Activated CD8-positive, alpha-beta memory T cell treated with anti-CD3 and anti-CD28 coated beads for 36 hours (primary cell): Measurements from ENCODE around the gene OTOGL. TPM values are rescaled to one million over a fixed set of nuclear protein-coding genes. Genes with fewer than 3 reads are reported as not detected.
"Not testable (repeated sequence)": the region's sequence is repeated elsewhere in the genome, so short reads cannot be mapped to it uniquely, and the experiment has no call there.

ENCODE experiments used
- CTCF ChIA-PET: fragments of 350-600 bp; sonication (Branson Sonifier 250); formaldehyde crosslinking; loops from one replicate; lab custom pipeline; 2021; ENCODE audit warnings: antibody characterized with exemption; lab: Charles Lee
- POLR2A ChIA-PET: fragments of 350-600 bp; sonication (Branson Sonifier 250); formaldehyde crosslinking; loops from one replicate; lab custom pipeline; 2021; ENCODE audit warnings: antibody characterized with exemption; lab: Charles Lee
- total RNA-seq, 2 experiments: library from RNA; stranded (reverse); gene quantifications; one replicate each; pipeline ENCODE4 v1.2.3, GENCODE V29; 2021

OTOGL gene
- total RNA-seq, 2 experiments from 2014 or later, result not detected

DNA sequence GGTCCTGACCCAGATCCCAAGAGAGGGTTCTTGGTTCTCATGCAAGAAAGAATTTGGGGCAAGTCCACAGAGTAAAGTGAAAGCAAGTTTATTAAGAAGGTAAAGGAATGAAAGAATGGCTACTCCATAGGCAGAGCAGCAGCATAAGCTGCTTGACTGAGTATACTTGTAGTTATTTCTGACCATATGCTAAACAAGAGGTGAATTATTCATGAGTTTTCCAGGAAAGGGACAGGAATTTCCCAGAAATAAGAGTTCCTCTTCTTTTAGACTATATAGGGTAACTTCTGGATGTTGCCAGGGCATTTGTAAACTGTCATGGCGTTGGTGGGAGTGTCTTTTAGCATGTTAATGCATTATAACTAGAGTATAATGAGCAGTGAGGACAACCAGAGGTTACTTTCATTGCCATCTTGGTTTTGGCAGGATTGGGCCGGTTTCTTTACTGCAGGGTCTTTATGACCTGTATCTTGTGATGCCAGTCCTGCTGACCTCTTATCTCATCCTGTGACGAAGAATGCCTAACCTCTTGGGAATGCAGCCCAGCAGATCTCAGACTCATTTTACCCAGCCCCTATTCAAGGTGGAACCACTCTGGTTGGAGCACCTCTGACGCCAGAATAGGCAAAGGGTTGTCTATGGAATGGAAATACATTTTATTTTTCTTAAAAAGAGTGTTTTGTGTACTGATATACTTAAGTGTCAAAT, 113.8 kb downstream of the OTOGL start:
- POLR2A ChIA-PET, result no interaction called here
- CTCF ChIA-PET, result no interaction called here

DNA sequence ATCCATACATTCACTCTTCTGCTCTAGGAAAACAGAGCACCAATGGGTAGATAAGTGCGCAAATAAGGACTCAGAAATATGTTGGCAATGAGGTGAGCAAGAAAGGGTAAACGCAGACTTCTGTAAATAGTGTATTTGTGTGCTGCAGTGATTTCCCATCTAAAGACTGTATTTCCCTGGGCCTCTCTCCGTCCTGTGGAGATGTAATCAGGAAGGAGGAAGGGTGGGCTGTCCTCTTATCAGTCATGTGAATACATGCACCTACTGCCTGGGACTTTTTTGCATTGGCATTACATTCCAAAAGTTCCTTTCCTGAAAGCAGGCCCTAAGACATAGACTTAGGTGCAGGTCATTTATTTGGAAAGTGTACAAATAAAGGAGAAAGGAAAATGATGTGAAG, 114.5 kb downstream of the OTOGL start:
- POLR2A ChIA-PET, result no interaction called here

DNA sequence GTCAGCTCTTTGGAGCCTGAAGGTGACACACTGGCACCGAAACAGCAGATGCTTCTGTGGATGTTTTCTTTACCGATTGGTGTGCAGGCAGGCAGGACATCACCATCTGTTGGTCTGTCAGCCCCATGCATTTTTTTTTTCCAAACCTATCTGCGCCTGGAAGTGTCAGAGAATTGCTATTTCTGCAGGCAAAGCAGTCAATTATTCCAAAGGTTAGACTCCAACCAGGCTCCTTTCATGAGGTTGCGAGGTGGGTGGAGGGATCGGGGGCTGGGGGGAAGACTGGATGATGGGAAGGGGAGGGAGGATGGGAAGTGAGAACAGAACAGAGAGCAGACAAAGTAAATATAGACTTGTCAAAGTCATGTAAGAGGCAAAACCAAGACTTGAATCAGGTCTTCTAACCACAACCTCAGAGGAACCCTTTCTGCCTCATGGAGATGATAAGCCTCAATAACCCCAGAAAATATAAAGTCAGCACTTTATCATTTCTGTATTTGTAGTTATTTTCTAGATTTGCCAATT, 117.7 kb downstream of the OTOGL start:
- CTCF ChIA-PET, result interaction anchor here (0.6 kb wide), 1 partner anchor 101 kb away, joined by 4 read pairs; no protein-coding TSS in a partner anchor
- POLR2A ChIA-PET, result no interaction called here

More for the DNA sequence above, 114.5 kb downstream of the OTOGL start:
- CTCF ChIA-PET, result no interaction called here

DNA sequence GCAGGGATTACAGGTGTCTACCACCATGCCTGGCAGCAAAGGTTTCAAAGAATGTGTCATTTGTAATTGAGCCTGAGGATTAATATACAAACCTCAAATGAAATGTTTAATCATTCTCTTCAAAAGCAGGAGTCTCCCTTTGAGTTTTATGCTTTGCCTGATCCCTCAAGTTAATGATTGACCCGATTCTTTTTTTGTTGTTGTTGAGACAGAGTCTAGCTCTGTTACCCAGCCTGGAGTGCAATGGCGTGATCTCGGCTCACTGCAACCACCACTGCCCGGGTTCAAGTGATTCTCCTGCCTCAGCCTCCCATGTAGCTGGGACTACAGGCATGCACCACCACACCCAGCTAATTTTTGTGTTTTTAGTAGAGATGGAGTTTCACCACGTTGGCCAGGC, 119.6 kb downstream of the OTOGL start:
- POLR2A ChIA-PET, result not testable (repeated sequence)
- CTCF ChIA-PET, result interaction anchor here (0.7 kb wide), 1 partner anchor 1464 kb away, joined by 3 read pairs; no protein-coding TSS in a partner anchor

DNA sequence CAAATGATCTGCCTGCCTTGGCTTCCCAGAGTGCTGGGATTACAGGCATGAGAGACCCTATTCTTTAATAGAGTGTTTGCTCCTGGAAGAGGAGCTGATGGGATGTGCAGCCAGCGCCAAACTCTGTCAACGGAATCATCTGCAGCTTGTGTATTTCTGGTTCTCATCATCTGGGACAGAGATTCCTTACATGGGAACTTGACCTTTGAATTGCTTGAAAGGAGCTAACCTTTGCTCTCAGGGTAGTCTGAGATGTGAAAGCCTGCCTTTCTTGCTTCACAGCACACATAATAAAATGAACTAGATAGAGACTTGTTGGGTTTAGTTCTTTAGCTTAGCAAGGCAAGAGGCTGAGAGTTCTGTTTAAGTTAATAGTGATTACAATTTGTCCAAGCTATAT, 120.0 kb downstream of the OTOGL start:
- POLR2A ChIA-PET, result no interaction called here
- CTCF ChIA-PET, result no interaction called here

DNA sequence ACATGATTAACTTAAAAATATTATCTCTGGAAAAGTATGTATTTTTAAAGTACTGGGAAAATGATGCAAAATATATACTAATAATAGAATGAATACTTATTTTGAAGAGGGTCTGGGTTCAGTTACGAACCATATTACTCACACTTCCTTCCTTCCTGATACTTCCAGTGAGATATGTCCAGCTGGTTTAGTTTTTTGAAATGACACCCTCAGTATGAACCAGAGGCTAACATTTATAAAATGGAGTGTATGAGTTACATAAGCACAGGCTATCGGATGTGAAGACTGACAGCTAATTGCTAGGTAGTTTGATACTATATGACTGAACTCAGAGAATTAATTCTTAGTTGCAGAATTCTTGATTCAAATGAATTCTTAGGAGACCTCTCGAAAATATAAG, 122.9 kb downstream of the OTOGL start:
- POLR2A ChIA-PET, result no interaction called here
- CTCF ChIA-PET, result no interaction called here

DNA sequence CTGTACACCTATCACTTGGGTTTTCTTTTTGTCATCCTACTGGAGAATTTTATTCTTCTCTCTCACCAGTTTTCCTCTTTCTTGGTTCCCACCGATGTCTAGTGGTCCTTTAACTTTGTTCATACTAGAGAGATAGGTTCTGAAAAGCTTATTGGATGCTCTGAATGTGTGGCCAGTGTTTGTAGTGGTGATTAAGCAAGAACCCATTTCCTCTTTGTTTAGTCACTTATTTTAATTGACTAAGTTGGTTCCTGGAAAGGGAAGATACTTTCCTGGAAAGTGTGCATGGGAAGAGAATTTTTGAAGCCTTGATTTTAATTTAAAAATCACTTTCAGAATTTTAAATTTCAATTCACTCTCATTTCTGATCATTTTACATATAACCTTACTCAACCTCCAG, 127.2 kb downstream of the OTOGL start:
- POLR2A ChIA-PET, result no interaction called here
- CTCF ChIA-PET, result no interaction called here

DNA sequence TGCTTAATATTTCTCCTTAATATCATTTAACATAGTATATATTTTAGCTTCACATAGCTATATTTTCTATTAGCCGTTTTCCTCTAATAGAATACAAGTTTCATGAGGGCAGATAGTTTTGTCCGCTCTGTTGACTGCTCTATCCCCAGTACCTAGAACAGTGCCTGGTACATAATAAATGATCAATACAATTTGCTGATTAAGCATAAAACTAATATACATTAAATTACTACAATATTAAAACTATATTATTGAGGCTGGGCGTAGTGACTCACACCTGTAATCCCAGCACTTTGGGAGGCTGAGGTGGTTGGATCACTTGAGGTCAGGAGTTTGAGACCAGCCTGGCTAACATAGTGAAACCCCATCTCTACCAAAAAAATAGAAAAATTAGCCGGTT, 128.6 kb downstream of the OTOGL start:
- CTCF ChIA-PET, POLR2A ChIA-PET: not testable (repeated sequence)

DNA sequence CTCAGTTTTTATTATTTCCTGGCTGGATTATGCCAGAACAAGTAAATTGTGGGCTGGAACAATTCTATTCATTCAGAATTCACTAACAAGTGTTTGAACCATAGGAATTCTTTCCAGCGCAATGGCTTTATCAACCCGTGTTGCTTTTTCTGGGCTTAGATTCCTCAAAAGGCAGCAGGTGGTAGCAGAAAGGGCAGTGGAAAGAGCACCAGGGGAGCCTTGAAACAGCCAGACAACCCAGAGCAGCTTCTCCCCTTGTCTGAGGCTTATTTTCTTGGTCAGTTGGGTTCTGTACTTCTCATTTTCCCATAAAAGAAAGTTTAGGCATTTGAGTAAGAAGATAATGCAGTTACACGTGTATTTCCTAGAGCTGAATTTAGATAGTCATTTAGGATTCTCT, 130.7 kb downstream of the OTOGL start:
- POLR2A ChIA-PET, result no interaction called here
- CTCF ChIA-PET, result no interaction called here

DNA sequence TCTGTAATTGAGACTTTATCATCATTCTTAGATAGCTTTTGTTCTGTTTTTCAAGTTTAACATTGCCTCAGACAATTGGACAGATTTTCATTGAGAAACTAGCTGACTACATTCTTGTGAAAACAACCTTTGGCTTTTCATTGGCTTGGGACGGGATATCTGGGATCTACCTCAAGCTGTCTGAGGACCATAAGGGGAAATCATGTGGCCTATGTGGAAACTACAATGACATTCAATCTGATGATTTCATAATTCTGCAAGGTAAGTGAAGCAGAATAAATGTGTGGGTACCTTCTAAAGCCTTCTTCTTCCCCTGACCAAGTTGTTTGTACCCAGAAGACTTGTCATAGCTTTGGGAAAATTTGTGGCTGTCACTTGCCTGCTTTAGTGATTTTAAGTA, 133.5 kb downstream of the OTOGL start:
- CTCF ChIA-PET, result no interaction called here
- POLR2A ChIA-PET, result no interaction called here

DNA sequence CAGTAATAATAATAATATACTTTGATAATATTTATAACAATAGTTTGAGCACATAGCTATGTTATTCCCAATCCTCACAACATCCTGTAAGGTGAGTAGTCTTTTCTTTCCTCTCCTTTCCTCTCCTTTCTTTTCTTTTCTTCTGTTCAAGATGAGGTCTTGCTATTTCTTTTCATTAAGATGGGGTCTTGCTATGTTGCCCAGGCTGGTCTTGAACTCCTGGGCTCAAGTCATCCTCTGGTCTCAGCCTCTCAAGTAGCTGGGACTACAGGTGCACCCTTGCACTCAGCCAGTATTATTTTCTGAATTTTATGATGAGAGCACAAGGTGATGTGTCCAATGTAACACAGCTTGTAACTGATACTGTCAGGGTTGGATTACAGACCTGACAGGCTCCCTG, 134.6 kb downstream of the OTOGL start:
- POLR2A ChIA-PET, result no interaction called here
- CTCF ChIA-PET, result no interaction called here

DNA sequence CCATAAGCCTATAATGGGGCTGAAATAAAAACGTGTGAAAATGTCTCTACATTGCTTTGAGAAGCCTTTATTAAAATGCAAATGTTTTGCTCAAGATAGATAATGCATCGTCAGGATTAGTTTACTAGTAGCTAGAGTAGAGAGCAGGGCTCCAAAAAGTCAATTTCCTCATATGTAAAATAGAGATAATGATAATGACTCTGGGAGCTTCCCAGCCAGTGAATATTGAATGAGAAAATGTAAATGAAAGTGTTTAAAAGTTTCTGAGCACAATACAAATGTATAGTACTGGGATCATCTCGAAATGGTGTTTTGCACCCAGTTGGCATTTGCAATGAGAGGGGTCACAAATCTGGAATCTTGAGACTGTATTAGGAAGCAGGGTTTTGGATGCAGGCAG, 135.3 kb downstream of the OTOGL start:
- POLR2A ChIA-PET, result no interaction called here
- CTCF ChIA-PET, result no interaction called here

DNA sequence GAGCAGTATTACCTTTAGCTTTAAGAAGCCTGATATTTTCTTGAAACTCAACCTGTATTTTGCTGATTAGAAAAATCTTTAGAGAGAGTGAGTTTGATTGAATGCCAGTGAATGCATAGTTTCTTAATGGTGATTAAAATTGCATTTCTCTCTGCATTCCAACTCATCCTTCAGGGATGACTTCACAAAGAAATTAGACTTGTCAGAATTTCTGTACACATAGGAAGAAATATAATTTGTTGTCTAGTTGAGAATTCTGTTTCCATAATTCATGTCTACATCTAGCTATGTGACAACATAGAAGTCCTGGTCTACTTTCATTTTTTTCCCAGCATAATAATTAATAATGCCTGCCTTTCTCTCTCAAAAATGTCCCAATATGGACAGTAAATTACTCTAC, 136.6 kb downstream of the OTOGL start:
- ChIA-PET POLR2A (no interaction called here), CTCF (no interaction called here)

DNA sequence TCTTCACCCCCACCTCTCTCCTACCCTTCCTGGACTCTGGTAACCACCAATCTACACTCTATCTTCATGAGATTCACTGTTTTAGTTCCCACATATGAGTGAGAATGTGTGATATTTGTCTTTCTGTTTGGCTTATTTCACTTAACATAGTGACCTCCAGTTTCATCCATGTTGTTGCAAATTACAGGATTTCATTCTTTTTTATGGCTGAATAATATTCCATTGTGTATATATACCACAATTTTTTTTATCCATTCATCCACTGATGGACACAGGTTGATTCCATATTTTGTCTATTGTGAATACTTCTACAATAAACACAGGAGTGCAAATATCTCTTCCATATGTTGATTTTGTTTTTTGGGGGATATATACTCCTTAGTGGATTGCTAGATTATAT, 140.5 kb downstream of the OTOGL start:
- ChIA-PET POLR2A (no interaction called here), CTCF (no interaction called here)

DNA sequence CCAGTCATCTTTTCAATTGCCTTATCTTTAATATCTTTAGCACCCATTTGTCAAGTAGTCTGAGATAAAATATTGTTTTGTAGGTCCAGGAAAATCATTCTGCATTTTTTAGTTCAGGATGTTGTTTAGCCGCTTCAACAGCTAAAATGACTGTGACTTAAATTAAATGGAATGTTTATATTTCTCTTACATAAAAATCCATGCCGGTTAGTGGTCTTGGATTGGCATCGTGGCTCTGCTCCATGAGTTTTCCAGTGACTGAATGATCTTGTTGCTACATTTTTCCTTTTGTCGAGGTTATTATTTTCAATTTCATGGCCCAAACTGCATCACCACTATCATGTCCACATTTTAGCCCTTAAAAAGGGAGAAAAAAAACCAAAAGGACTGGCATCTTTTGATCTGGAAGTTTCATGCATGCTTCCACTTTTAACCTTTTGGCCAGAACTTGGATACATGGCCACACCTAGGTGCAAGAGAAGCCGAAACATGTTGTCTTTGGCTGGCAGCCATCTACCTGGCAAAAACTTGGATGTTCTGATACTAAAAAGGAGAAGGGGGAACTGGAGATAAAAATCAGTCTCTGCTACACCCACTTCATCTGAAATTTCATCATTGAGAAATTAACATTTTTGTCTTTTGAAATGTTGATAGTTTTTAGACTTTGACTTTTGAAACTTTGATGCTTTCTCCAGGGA, 142.4 kb downstream of the OTOGL start:
- ChIA-PET POLR2A (no interaction called here), CTCF (interaction anchor here (0.5 kb wide), 1 partner anchor 713 kb away, joined by 5 read pairs; no protein-coding TSS in a partner anchor)

DNA sequence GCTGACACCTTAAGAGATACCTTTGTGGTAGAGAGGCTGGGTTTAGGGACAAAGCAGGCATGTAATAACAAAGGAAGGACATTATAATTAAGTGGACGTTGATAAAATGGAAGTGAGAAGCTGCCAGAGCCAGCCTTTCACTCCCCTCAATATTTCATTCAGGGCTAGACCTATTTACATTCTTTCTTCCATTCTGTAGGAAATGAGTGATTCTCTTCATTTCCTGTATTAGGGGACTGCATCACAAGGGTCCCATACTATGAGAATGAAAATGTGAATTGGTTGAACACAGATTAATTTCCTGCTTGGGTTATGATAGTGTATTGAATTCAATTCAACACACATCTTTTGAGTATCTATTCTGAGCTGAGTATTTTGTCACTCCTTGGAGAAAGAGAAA, 143.0 kb downstream of the OTOGL start:
- ChIA-PET POLR2A (no interaction called here), CTCF (no interaction called here)

DNA sequence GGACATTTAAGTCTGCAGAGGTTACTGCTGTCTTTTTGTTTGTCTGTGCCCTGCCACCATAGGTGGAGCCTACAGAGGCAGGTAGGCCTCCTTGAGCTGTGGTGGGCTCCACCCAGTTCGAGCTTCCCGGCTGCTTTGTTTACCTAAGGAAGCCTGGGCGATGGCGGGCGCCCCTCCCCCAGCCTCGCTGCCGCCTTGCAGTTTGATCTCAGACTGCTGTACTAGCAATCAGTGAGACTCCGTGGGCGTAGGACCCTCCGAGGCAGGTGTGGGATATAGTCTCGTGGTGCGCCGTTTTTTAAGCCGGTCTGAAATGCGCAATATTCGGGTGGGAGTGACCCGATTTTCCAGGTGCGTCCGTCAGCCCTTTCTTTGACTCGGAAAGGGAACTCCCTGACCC, 150.2 kb downstream of the OTOGL start:
- CTCF ChIA-PET, POLR2A ChIA-PET: not testable (repeated sequence)

DNA sequence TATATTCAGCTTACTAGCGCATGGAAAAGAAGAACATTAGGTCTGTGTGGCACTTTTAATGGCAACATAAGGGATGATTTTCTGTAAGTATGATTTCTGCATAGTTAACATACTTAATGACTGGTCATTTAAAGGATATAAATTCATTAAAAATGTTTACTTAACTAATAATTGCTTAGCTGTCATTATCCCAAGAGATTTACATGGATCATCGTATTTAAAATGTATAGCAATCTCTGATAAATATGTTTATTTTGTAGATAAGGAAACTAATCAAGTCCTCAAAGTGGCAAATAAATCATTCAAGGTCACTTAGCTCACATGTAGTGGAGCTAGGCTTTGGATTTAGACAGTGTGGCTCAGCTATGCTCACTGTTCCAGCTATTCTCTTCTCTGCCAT, 158.6 kb downstream of the OTOGL start:
- POLR2A ChIA-PET, result no interaction called here
- CTCF ChIA-PET, result no interaction called here

DNA sequence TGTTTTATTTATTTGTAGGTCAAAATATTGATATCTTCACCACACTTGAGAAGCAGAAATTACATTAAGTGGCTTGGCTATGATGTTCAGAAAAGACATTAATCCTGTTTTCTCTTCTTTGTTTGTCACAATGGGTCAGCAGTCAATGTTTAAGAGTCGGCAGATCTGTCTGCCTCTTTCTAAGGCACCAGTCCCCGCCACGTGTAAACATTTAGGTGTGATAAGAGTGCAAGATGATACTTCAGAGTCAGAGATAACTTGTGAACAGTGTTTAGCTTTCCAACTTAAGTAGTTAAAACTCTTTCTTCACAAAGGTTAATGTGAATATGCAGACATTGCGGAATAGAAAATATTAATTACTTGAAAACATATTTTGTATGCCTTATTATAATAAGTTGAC, 160.9 kb downstream of the OTOGL start:
- ChIA-PET CTCF (interaction anchor here (1.5 kb wide), 1 partner anchor 10 kb away, joined by 4 read pairs; no protein-coding TSS in a partner anchor), POLR2A (no interaction called here)

DNA sequence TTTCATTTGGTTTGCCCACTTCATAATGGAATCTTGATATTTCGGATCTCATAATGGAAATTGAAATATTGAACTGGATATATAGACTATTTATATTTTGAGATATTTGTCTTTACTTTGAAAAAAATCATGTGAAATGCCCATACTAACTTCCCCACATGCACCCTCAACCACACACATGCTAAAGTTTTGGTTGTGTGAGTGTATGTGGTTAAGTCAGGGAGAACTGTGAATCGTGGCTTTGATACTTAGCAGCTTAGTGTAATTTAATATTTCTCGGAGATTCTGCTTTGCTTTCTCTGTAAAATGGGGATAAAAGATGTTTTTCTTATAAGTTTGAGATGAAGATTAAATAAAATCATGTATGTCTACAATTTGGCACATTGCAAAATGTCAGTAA, 162.1 kb downstream of the OTOGL start:
- ChIA-PET CTCF (interaction anchor here (1.0 to 1.5 kb wide), 2 partner anchors 8 to 291 kb away, joined by 3 to 4 read pairs; no protein-coding TSS in a partner anchor), POLR2A (no interaction called here)

DNA sequence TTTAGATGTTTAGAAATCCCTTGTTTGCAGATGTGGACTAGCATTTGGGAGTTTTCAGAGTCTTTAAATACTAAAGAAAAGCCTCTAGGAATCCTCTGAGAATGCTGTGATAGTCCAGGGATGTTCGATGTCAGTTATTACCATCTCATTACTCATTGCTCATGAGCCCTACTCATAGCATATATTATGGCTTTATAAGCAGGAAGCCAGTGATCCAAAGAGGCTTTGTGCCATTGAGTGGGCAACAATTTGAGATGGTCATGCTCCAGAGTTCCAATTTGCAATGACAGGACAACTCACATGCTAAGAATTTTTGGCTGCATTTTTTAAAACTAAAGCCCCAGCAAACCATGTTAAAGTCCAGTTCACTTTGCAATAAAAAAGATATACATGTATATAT, 163.0 kb downstream of the OTOGL start:
- ChIA-PET POLR2A (no interaction called here), CTCF (no interaction called here)
